SK-N-SH (cell line): ENCODE data around the gene CDC42EP4.

Source experiments
- CTCF ChIP-seq: fragments of 200-600 bp; sonication (generic); IDR thresholded peaks from 2 replicates; pipeline ENCODE4 v1.6.1; 2017; ENCODE audit warnings: antibody characterized with exemption, mild to moderate bottlenecking, moderate library complexity
- FOXM1 ChIP-seq: IDR thresholded peaks from 2 replicates; pipeline ENCODE4 v1.4.0; 2012; ENCODE audit warnings: low read depth, mild to moderate bottlenecking
- IRF3 ChIP-seq: fragments of 150-350 bp; IDR thresholded peaks from 2 replicates; pipeline ENCODE4 v1.6.1; 2016; ENCODE audit warnings: mild to moderate bottlenecking, low read depth, low read length
- RAD21 ChIP-seq: IDR thresholded peaks from 2 replicates; pipeline ENCODE4 v1.6.1; 2012; ENCODE audit warnings: mild to moderate bottlenecking, low read length
- RCOR1 ChIP-seq: fragments of 150-350 bp; IDR thresholded peaks from 2 replicates; pipeline ENCODE4 v1.6.1; 2017; ENCODE audit warnings: antibody characterized with exemption, low read length
- SMC3 ChIP-seq: IDR thresholded peaks from 2 replicates; pipeline ENCODE4 v1.6.1; 2012; ENCODE audit warnings: low read depth, low read length, improper control_type of control experiment

GRCh38 chr17:73358668-73359067, 46.9 kb upstream of the CDC42EP4 start:
- no peak for TF ChIP-seq CTCF
- no peak for TF ChIP-seq IRF3
- no peak for TF ChIP-seq FOXM1
- TF ChIP-seq RAD21 = no peak
- TF ChIP-seq SMC3 = no peak
- no peak for TF ChIP-seq RCOR1
